Measurements from ENCODE around the gene ZNF583. TPM values are rescaled to one million over a fixed set of nuclear protein-coding genes. Genes with fewer than 3 reads are reported as not detected.

The ZNF583 gene
- total RNA-seq (ENCODE audit: low replicate concordance) = 8.3 and 12.1 TPM in 2 replicates

GRCh38 chr19:56403764-56404704 lies at the start of gene ZNF583:
TSS of gene ZNF583 (plus strand) at chr19:56404332. CDS start at chr19:56407115, 2,783 bp downstream.
- TF ChIP-seq CTCF (IDR thresholded peaks at IDR 0.05; ENCODE audit: insufficient read depth, low read length) = no peak
- H3K4me3 ChIP-seq (ENCODE audit: low read depth, low read length) = peak within 1 kb of the TSS; percentile 82
- peak; percentile 98 for DNase-seq (ENCODE audit: low read depth)

GRCh38 chr19:56355517-56355916 lies 48.6 kb upstream of the ZNF583 start:
- no peak overlapping the region for H3K4me3 ChIP-seq (ENCODE audit: low read depth, low read length)
- TF ChIP-seq CTCF (IDR thresholded peaks at IDR 0.05; ENCODE audit: insufficient read depth, low read length) = no peak
- DNase-seq (ENCODE audit: low read depth) = no peak

GRCh38 chr19:56356944-56357343 lies 47.2 kb upstream of the ZNF583 start:
- H3K4me3 ChIP-seq (ENCODE audit: low read depth, low read length) = no peak overlapping the region
- TF ChIP-seq CTCF (IDR thresholded peaks at IDR 0.05; ENCODE audit: insufficient read depth, low read length) = no peak
- no peak for DNase-seq (ENCODE audit: low read depth)

DNA sequence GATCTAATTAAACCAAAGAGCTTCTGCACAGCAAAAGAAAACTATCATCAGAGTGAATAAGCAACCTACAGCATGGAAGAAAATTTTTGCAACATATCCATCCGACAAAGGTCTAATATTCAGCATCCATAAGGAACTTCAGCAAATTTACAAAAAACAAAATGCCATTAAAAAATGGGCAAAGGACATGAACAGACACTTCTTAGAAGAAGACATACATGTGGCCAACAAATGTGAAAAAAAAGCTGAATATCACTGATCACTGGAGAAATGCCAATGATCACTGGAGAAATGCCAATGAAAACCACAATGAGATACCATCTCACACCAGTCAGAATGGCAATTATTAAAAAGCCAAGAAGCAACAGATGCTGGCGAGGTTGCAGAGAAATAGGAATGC lies 43.3 kb upstream of the ZNF583 start:
- TF ChIP-seq CTCF (IDR thresholded peaks at IDR 0.05; ENCODE audit: insufficient read depth, low read length) = no peak
- H3K4me3 ChIP-seq (ENCODE audit: low read depth, low read length) = no peak overlapping the region
- DNase-seq (ENCODE audit: low read depth) = no peak

DNA sequence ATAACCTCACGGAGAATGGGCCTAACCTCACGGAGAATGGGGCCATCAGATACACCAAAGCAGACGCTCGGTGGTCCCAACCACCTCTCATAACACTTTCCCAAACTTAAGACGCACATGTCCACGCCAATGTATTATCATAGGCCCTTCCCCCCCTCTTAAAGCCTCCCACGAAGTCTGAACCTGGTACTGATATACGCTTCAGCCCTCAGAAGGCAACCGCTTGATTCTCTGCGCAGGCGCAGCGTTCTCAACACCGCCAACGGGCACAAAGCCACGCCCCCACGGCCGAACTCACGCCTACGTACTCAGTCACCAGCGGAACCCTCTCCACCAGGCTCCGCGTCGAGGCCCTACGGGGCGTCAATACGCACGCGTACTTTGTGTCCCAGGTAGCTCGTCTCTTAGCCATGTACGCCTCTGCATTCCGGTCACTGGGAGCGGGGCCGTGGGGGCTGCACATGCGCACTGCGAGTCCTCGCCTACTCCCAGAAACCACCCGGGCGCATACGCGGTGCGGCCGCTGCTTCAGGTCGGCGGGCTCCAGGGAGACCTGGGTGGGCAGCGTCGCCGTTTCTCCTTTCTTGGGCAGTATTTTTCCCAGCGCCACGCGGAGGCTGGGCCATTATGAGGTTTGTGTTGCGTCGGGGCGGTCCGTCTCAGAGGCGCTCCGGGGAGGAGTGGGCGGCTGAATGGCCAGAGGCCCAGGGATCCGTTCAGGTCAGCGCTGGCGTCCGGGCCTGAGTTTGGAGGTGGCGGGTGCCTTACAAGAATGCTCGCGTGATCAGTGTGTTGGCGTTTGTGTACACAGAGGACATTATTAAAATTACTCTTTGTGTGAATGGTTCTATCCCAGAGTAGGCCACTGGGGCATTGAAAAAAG lies 36.1 kb upstream of the ZNF583 start:
- peak; percentile 92 for DNase-seq (ENCODE audit: low read depth)
- peak overlapping the region; percentile 81 for H3K4me3 ChIP-seq (ENCODE audit: low read depth, low read length)
- no peak for TF ChIP-seq CTCF (IDR thresholded peaks at IDR 0.05; ENCODE audit: insufficient read depth, low read length)

- H3K4me3 ChIP-seq (ENCODE audit: low read depth, low read length) = no peak overlapping the region
- TF ChIP-seq CTCF (IDR thresholded peaks at IDR 0.05; ENCODE audit: insufficient read depth, low read length) = no peak
- DNase-seq (ENCODE audit: low read depth) = no peak
Observed at GRCh38 chr19:56369886-56370676, 34.1 kb upstream of the ZNF583 start.
